ENCODE data around the gene TARDBP. TPM values are rescaled to one million over a fixed set of nuclear protein-coding genes. Genes with fewer than 3 reads are reported as not detected.

TARDBP gene
- total and polyA plus RNA-seq, 2 donors (not counting 1 experiment from before 2014, with no cell fraction given) = 97.1 to 161 TPM

DNA sequence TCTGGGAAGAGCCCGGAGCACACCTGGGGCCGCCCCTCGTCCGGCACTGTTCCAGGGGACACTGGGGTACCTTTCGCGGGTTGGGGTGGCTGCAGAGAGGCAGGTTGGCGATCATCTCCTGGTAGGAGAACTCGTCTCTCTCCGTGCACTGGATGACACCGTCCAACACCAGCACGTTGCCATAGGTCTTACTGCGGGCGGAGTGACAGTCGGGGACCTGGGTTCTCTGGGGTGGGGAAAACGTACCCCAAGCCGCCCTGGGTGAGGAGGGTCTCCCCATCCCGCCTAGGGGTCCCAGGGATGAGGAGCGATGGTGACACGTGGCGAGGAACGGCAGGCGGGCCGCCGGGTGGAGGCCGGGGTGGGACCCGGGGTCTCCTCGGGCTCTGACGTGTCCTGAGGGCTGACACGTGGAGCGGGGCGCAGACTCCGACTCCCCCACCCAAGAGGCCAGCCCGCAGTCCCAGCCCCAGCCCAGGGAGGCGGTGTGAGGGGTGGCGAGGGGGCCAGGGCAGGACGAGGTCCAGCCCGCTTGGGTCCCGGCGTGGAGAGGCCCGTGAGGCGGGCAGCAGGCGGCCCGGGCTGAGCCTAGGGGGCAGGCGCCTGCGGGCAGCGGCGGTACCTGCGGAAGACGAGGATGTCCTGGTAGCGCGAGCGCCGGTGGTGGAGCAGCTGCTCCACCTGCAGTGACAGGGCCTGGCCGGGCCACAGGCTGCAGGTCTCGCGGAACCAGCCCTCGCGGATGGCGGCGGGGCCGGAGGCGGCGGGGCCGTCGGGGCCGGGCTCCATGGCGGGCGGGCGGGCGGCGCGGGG lies 46.9 kb downstream of the TARDBP start:
- Histone ChIP-seq H3K9ac (ENCODE audit: insufficient read depth, low read length) (peak overlapping the region; percentile 84), H3K36me3 (ENCODE audit: control insufficient read depth, insufficient read depth, low read length) (peaks cover 16% of the 10 kb centered on the region), H3K27me3 (ENCODE audit: control insufficient read depth, insufficient read depth, low read length) (no peaks in the 10 kb centered on the region), H3K79me2 (ENCODE audit: control insufficient read depth, insufficient read depth, low read length) (peaks cover 19% of the 10 kb centered on the region), H3K4me2 (ENCODE audit: extremely low read depth, insufficient read depth, low read length) (peak overlapping the region; percentile 93), H3K4me3 (replicated peaks in 1 of 4; ENCODE audit: control extremely low read depth in 1 of 4, insufficient read depth in 1 of 4, low read depth in 3 of 4, low read length in 4 of 4) (peak overlapping the region; percentile 79 to 92 (median 88)), H4K20me1 (ENCODE audit: control insufficient read depth, extremely low read depth, insufficient read depth, low read length) (no peaks in the 10 kb centered on the region), H3K9me3 (ENCODE audit: control insufficient read depth, insufficient read depth, low read depth, low read length) (no peaks in the 10 kb centered on the region), H3K4me1 (ENCODE audit: control insufficient read depth, extremely low read depth, insufficient read depth, low read length) (no peaks in the 10 kb centered on the region), H3K27ac (ENCODE audit: insufficient read depth, low read length) (peak overlapping the region; percentile 59), H2AFZ (ENCODE audit: low read length) (peak overlapping the region; percentile 49)
- DNase-seq (ENCODE audit: low read depth in 2 of 2) = peak in 1 of 2 donors; percentile 13
- TF ChIP-seq, protein P1, sequence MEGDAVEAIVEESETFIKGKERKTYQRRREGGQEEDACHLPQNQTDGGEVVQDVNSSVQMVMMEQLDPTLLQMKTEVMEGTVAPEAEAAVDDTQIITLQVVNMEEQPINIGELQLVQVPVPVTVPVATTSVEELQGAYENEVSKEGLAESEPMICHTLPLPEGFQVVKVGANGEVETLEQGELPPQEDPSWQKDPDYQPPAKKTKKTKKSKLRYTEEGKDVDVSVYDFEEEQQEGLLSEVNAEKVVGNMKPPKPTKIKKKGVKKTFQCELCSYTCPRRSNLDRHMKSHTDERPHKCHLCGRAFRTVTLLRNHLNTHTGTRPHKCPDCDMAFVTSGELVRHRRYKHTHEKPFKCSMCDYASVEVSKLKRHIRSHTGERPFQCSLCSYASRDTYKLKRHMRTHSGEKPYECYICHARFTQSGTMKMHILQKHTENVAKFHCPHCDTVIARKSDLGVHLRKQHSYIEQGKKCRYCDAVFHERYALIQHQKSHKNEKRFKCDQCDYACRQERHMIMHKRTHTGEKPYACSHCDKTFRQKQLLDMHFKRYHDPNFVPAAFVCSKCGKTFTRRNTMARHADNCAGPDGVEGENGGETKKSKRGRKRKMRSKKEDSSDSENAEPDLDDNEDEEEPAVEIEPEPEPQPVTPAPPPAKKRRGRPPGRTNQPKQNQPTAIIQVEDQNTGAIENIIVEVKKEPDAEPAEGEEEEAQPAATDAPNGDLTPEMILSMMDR (conservative IDR thresholded peaks at IDR 0.05 in 1 of 2, IDR thresholded peaks at IDR 0.05 in 1 of 2; ENCODE audit: low read depth in 1 of 2, low read length in 2 of 2) = no peak
- TF ChIP-seq EZH2 (IDR thresholded peaks at IDR 0.05; ENCODE audit: low read length, missing control alignments) = no peak

DNA sequence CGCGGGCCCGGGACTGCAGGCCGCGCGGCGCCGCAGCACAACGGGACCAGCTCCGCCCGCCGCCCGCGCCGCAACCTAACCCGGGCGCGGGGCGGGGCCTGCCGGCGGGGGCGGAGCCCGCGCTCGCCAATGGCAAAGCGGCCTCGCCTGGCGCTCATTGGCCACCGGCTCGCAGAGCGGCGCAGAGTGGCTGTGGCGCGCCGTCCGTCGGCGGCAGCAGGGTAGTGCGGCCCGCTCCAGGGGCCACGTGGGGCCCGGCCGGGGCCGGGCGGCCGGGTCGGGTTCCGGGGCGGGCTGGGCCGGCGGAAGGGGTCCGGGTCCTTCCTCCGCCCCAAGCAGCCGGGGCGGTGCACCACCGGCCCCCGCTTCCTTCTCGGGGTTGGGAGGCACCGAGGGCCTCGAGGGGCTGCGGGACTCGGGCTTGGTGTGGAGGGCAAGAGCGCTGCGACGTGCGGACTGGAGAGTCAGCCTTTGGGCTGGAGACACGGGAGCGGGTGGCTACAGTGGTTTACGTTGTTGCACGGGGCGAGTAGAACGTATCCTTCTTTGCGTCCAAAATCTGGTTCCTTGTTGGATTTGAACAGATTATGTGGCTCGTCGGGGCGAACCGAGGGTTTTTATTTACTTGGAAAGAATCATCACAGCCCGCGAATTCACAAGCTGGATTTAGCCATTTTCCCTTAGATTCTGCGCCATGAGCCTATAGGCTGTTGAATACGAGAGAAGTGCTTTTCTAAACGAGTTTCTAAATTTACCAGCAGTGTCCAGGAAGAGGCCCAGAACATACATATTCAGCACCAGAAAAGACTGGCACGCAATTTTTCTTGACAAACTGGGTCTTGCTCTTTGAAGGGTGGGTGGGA lies 47.7 kb downstream of the TARDBP start, which contains the start of gene SRM:
SRM (minus strand) TSS at position 51 of the 863 bp plus-strand sequence. CDS start 75 bp downstream, outside the sequence.
- TF ChIP-seq, protein P1 (conservative IDR thresholded peaks at IDR 0.05 in 1 of 2, IDR thresholded peaks at IDR 0.05 in 1 of 2; ENCODE audit: low read depth in 1 of 2, low read length in 2 of 2) = peak; percentile 25 to 26
- TF ChIP-seq EZH2 (IDR thresholded peaks at IDR 0.05; ENCODE audit: low read length, missing control alignments) = no peak
- Histone ChIP-seq H2AFZ (ENCODE audit: low read length) (peak within 1 kb of the TSS; percentile 70), H4K20me1 (ENCODE audit: control insufficient read depth, extremely low read depth, insufficient read depth, low read length) (no peaks in the 10 kb centered on the region), H3K36me3 (ENCODE audit: control insufficient read depth, insufficient read depth, low read length) (peaks cover 15% of the 10 kb centered on the region), H3K27ac (ENCODE audit: insufficient read depth, low read length) (peak within 1 kb of the TSS; percentile 66), H3K4me1 (ENCODE audit: control insufficient read depth, extremely low read depth, insufficient read depth, low read length) (no peaks in the 10 kb centered on the region), H3K79me2 (ENCODE audit: control insufficient read depth, insufficient read depth, low read length) (peaks cover 19% of the 10 kb centered on the region), H3K27me3 (ENCODE audit: control insufficient read depth, insufficient read depth, low read length) (no peaks in the 10 kb centered on the region), H3K4me3 (replicated peaks in 1 of 4; ENCODE audit: control extremely low read depth in 1 of 4, insufficient read depth in 1 of 4, low read depth in 3 of 4, low read length in 4 of 4) (peak within 1 kb of the TSS; percentile 79 to 92 (median 88)), H3K9ac (ENCODE audit: insufficient read depth, low read length) (peak within 1 kb of the TSS; percentile 84), H3K4me2 (ENCODE audit: extremely low read depth, insufficient read depth, low read length) (peak within 1 kb of the TSS; percentile 99), H3K9me3 (ENCODE audit: control insufficient read depth, insufficient read depth, low read depth, low read length) (no peaks in the 10 kb centered on the region)
- peak; percentile 86 to 87 for DNase-seq (ENCODE audit: low read depth in 2 of 2)

Measured in fibroblast of lung (primary cell).